Measurements from ENCODE around the gene TRIM29.

TRIM29 gene

DNA sequence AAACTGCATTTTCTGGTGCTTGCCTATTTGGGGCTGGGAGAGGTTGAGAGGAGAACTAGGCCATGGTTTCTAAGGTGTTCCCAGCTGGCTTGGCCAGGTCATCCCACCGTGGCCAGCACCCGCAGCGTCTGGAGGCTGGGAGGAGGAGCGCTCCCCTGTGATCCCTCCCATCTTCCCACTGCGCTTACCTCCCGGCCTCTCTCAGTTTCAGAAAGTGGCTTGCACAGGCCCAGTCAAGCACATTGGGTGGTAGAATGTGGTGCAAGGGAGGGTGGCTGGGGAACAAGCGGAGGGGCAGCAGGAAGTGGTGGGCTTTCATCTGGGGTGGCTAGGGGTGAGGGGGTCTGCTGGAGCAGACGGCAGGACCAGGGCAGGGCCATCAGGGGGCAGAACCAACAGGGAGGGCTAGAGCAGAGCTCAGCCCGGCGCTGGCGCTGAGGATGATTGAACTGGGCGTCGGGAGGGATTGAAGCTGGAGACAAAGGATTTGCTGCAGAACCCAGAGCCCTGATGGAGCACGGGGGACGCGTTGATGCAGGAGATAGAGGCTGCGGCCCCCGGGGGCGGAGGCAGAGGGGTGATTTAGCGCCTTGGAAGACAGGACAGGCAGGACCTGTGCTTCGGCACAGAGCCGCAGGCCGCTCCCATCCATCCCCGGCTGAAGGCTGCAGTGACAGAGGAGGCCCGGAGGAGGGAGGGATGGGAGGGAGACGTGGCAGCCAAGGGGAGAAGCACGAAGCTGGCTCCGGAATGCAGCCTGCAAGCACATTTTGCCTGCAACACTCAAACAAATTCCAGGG, 76.0 kb downstream of the TRIM29 start:
- DNase-seq = peak; percentile 68

All from fibroblast of skin of abdomen (primary cell).